GM20000 (cell line): ENCODE data around the gene KLHL2.

Experiments used
- DNase-seq: peaks from one replicate; pipeline ENCODE4 v3.0.0; 2012; ENCODE audit warnings: low spot score
- TF ChIP-seq, protein P1 (sequence below): IDR thresholded peaks from 2 replicates; pipeline ENCODE4 v1.5.1; 2012; ENCODE audit warnings: mild to moderate bottlenecking, control low read depth; ENCODE audit errors: extremely low read depth, missing control alignments

KLHL2 gene

GRCh38 chr4:165319509-165319908 is 112.1 kb downstream of the KLHL2 start:
- no peak for DNase-seq
- TF ChIP-seq, protein P1, sequence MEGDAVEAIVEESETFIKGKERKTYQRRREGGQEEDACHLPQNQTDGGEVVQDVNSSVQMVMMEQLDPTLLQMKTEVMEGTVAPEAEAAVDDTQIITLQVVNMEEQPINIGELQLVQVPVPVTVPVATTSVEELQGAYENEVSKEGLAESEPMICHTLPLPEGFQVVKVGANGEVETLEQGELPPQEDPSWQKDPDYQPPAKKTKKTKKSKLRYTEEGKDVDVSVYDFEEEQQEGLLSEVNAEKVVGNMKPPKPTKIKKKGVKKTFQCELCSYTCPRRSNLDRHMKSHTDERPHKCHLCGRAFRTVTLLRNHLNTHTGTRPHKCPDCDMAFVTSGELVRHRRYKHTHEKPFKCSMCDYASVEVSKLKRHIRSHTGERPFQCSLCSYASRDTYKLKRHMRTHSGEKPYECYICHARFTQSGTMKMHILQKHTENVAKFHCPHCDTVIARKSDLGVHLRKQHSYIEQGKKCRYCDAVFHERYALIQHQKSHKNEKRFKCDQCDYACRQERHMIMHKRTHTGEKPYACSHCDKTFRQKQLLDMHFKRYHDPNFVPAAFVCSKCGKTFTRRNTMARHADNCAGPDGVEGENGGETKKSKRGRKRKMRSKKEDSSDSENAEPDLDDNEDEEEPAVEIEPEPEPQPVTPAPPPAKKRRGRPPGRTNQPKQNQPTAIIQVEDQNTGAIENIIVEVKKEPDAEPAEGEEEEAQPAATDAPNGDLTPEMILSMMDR, result no peak

- TF ChIP-seq, protein P1, result no peak
- no peak for DNase-seq
Measured at GRCh38 chr4:165324236-165324917, 117.0 kb downstream of the KLHL2 start.

- no peak for DNase-seq
- TF ChIP-seq, protein P1, result no peak
Measured at GRCh38 chr4:165324918-165325304, 117.5 kb downstream of the KLHL2 start.

DNA sequence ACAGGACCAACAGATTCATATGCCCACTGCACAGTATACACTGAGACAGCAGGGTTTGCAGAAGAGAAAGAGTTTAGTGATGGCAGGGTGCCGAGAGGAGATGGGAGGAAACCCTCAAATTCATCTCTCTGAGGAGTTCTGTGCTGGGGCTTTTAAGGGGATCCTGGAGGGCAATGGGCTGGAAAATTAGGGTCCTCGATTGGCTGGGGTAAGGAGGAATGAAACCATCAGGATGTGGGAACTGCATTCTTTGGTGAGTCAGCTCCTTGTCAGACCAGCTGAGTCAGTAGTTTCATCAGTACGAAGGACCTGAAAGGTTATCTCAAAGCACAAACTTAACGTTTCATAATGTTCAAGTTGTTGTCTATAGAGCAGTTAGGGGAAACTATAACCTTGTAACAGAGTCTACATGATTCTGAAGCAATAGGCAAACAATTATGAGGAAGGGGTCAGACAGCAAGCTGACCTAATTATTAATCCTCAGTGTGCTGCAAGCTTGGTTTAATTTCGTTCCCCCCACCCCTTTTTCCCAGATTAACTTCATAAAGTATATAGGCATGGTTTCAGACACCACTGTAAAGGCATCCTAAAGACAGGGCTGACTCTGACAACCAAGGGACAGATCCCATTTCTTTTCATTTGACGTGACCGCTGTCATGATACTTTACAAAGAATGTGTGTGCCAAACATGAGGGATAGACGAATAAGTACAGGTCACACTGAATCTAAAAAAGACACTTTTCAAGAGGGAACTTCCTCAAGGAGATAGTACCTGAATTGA is 118.6 kb downstream of the KLHL2 start:
- no peak for DNase-seq

GRCh38 chr4:165326831-165327210 is 119.5 kb downstream of the KLHL2 start:
- peak; percentile 59 for DNase-seq
- TF ChIP-seq, protein P1, result no peak

More for the DNA sequence above, 118.6 kb downstream of the KLHL2 start:
- TF ChIP-seq, protein P1, result no peak

DNA sequence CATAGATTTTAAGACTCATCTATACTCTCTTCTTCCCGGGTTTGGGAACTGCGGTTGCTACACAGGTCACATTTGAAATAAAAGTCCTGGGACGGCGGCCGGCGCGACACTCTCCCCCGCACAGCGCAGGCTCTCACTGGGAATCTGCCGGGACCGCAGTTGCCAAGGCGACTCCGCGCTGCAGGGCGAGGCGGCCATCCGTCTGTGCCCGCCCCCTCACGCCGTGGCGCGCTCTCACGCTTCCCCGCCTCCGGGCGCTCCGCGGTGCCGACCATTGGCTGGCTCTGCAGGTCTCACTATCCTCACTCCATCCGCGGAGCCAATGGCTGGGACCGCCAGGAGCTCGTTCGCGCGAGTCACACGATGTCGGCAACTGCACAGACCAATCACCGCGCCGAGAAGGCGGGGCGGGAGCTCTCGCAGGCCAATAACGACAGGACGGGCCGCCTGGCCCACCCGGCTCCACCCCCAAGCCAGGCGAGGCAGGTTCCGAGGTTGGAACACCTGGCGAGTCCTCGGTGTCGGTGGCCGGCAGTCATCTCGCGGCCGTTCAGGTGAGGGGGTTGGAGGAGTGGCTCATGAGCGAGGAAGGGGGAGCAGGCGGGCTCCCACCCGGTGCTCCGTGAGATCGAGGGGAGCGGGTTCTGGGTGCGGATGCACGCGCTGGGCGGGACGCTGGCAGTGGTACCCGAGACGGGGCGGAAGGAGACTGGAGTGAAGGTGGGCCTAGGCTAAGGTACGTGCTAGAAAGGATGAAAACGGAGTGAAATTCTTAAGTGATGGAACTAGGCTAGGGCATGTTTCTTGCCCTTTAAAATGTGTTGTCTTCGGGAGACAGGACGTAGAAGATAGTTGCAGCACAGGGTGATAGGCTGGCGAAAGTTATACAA is 120.1 kb downstream of the KLHL2 start, which contains the start of gene MSMO1:
MSMO1 (plus strand) TSS at position 459 of the 890 bp plus-strand sequence. CDS start 5,702 bp downstream, outside the sequence.
- DNase-seq, result peak; percentile 92
- TF ChIP-seq, protein P1, result no peak
